Left hindlimb (tissue), 1 donor: ENCODE measurements around the gene ARHGAP24.
"Not testable (repeated sequence)": the region's sequence is repeated elsewhere in the genome, so short reads cannot be mapped to it uniquely, and the experiment has no call there.

Experiments used
- DNase-seq: peaks from one replicate; pipeline ENCODE4 v3.0.0-alpha.2; 2018

The ARHGAP24 gene

GRCh38 chr4:85784348-85784747, 309.4 kb downstream of the ARHGAP24 start:
- no peak for DNase-seq

GRCh38 chr4:85784947-85785346, 310.0 kb downstream of the ARHGAP24 start:
- no peak for DNase-seq

- no peak for DNase-seq
These were observed 312.2 kb downstream of the ARHGAP24 start for GRCh38 chr4:85787133-85787532.

- no peak for DNase-seq
These were observed 313.7 kb downstream of the ARHGAP24 start for GRCh38 chr4:85788604-85789003.

- no peak for DNase-seq
These were observed 314.3 kb downstream of the ARHGAP24 start for GRCh38 chr4:85789241-85789640.

GRCh38 chr4:85790582-85790981, 315.6 kb downstream of the ARHGAP24 start:
- no peak for DNase-seq

GRCh38 chr4:85792376-85793232, 317.7 kb downstream of the ARHGAP24 start:
- DNase-seq = no peak

- no peak for DNase-seq
These were observed 318.3 kb downstream of the ARHGAP24 start for GRCh38 chr4:85793233-85793585.

- DNase-seq = no peak
These were observed 323.2 kb downstream of the ARHGAP24 start for GRCh38 chr4:85798012-85798770.

- no peak for DNase-seq
These were observed 328.9 kb downstream of the ARHGAP24 start for GRCh38 chr4:85803856-85804255.

- no peak for DNase-seq
These were observed 330.9 kb downstream of the ARHGAP24 start for GRCh38 chr4:85805891-85806290.

- no peak for DNase-seq
These were observed 331.4 kb downstream of the ARHGAP24 start for GRCh38 chr4:85806334-85806733.

GRCh38 chr4:85807247-85807950, 332.4 kb downstream of the ARHGAP24 start:
- DNase-seq = peak; percentile 80

- DNase-seq = no peak
These were observed 333.2 kb downstream of the ARHGAP24 start for GRCh38 chr4:85808104-85808503.

- DNase-seq = no peak
These were observed 333.9 kb downstream of the ARHGAP24 start for GRCh38 chr4:85808864-85809263.

- DNase-seq = no peak
These were observed 337.8 kb downstream of the ARHGAP24 start for GRCh38 chr4:85812776-85813175.

GRCh38 chr4:85815796-85816459, 341.0 kb downstream of the ARHGAP24 start:
- no peak for DNase-seq

GRCh38 chr4:85818700-85819099, 343.8 kb downstream of the ARHGAP24 start:
- DNase-seq = no peak

GRCh38 chr4:85820101-85820500, 345.2 kb downstream of the ARHGAP24 start:
- DNase-seq = not testable (repeated sequence)

GRCh38 chr4:85821688-85822455, 346.9 kb downstream of the ARHGAP24 start:
- DNase-seq = no peak

GRCh38 chr4:85823295-85823694, 348.3 kb downstream of the ARHGAP24 start:
- no peak for DNase-seq
